GM23248 (cell line): Measurements from ENCODE around the gene SEPTIN12. TPM values are rescaled to one million over a fixed set of nuclear protein-coding genes. Genes with fewer than 3 reads are reported as not detected.

Experiments
- DNase-seq: peaks from one replicate; pipeline ENCODE4 v3.0.0-alpha.2; 2015
- H2AFZ ChIP-seq: fragments of 200-600 bp; sonication (generic); 2 replicates; pipeline ENCODE4 v1.6.1; 2016; ENCODE audit warnings: antibody characterized with exemption
- H3F3A ChIP-seq: fragments of 200-600 bp; sonication (generic); 2 replicates; pipeline ENCODE4 v1.6.1; 2016; ENCODE audit warnings: mild to moderate bottlenecking, antibody characterized with exemption, mixed run types; ENCODE audit not compliant: insufficient read depth
- H3K27ac ChIP-seq: fragments of 200-600 bp; sonication (generic); 2 replicates; pipeline ENCODE4 v1.5.1; 2016; ENCODE audit warnings: mild to moderate bottlenecking
- H3K27me3 ChIP-seq: fragments of 200-600 bp; sonication (generic); replicated peaks from 2 replicates; pipeline ENCODE4 v1.6.1; 2016; ENCODE audit warnings: mild to moderate bottlenecking; ENCODE audit not compliant: insufficient read depth
- H3K36me3 ChIP-seq: fragments of 200-600 bp; sonication (generic); 2 replicates; pipeline ENCODE4 v1.6.1; 2016; ENCODE audit warnings: low read depth, mild to moderate bottlenecking
- H3K4me1 ChIP-seq: fragments of 200-600 bp; sonication (generic); 2 replicates; pipeline ENCODE4 v1.6.1; 2016; ENCODE audit warnings: mild to moderate bottlenecking; ENCODE audit not compliant: insufficient read depth
- H3K4me2 ChIP-seq: fragments of 200-600 bp; sonication (generic); one replicate; pipeline ENCODE4 v1.6.1; 2016; ENCODE audit warnings: mild to moderate bottlenecking; ENCODE audit not compliant: unreplicated experiment
- H3K4me3 ChIP-seq: fragments of 200-600 bp; sonication (generic); 2 replicates; pipeline ENCODE4 v1.5.1; 2016; ENCODE audit warnings: mild to moderate bottlenecking
- H3K79me2 ChIP-seq: fragments of 200-600 bp; sonication (generic); 2 replicates; pipeline ENCODE4 v1.6.1; 2016; ENCODE audit warnings: mild to moderate bottlenecking; ENCODE audit not compliant: insufficient read depth
- H3K9ac ChIP-seq: fragments of 200-600 bp; sonication (generic); 2 replicates; pipeline ENCODE4 v1.6.1; 2016; ENCODE audit warnings: mild to moderate bottlenecking
- H3K9me2 ChIP-seq: fragments of 200-600 bp; sonication (generic); 2 replicates; pipeline ENCODE4 v1.6.1; 2016; ENCODE audit warnings: mixed run types, mild to moderate bottlenecking, moderate library complexity; ENCODE audit not compliant: insufficient read depth
- H3K9me3 ChIP-seq: fragments of 200-600 bp; sonication (generic); one replicate; pipeline ENCODE4 v1.6.1; 2017; ENCODE audit warnings: low read depth
- H4K20me1 ChIP-seq: fragments of 200-600 bp; sonication (generic); 2 replicates; pipeline ENCODE4 v1.6.0; 2016; ENCODE audit not compliant: insufficient read depth
- EZH2 ChIP-seq: fragments of 200-600 bp; sonication (generic); IDR thresholded peaks from 2 replicates; pipeline ENCODE4 v1.6.1; 2018; ENCODE audit warnings: antibody characterized with exemption, mild to moderate bottlenecking; ENCODE audit not compliant: insufficient read depth, poor library complexity, severe bottlenecking
- EZH2phosphoT487 ChIP-seq: fragments of 200-600 bp; sonication (generic); IDR thresholded peaks from 2 replicates; pipeline ENCODE4 v1.6.1; 2018; ENCODE audit warnings: antibody characterized with exemption, moderate library complexity, mild to moderate bottlenecking, low read depth; ENCODE audit not compliant: insufficient read depth
- WGBS, 2 experiments: methylation state at CpG; one replicate each; pipeline ENCODE4 v1.1.6; 2015 to 2017; ENCODE audit warnings: low lambda C conversion rate in 2 of 2, low coverage in 1 of 2; ENCODE audit errors: missing lambda C conversion rate in 2 of 2; 5-methylcytosine and 5-hydroxymethylcytosine counted together
- in situ Hi-C: fragments of 300-500 bp; cut with MboI; formaldehyde crosslinking; loops from 2 replicates; pipeline ENCODE4 v1.15.0; 2020
- polyA plus RNA-seq: library from polyadenylated mRNA; unstranded; fragments of >200 nt; fragmentation: Nextera tagmentation; extraction: Ambion mirVana; gene quantifications from 2 replicates; pipeline ENCODE4 v1.2.1, GENCODE V29; 2016
- total RNA-seq: library from RNA; depleted of rRNA; stranded (reverse); fragments of >200 nt; shearing (Covaris generic); gene quantifications from 2 replicates; pipeline ENCODE4 v1.2.3, GENCODE V29; 2014

SEPTIN12 gene
- total and polyA plus RNA-seq, 2 experiments from 2014 or later, result not detected

DNA sequence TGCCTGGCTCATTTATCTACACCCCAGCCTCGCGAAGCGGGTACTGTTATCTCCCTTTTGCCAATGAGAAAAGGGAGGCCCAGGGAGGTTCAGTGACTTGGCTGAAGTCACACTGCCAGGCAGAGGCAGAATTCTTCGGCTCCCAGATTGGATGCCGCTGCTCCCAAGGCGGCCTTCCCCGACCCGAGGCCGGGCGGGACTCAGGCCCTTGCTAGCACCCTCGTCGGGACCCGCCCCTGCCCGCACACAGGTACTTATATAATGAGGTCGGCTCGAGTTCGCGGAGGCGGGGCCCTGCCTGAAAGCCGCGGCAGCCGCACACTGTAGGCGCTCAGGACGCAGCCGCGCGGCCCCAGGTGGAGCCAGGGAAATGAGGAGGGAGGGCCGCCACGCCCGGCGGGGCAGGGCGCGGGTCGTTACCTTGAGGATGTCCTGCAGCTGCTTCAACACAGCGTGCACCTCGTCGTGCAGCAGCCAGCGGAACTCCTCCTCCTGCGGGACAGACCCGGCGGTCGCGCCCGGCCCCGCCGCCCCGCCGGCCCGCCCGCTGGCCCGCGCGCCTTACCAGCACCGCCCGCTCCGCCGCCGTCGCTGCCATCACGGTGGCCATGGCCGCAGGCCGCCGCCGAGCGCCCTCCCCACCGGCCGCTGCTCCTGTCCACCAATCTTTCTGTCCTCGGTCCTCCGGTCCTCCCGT is 14.0 kb upstream of the SEPTIN12 start, which contains the start of gene ROGDI:
ROGDI (minus strand) TSS at position 672 of the 697 bp plus-strand sequence; CDS start at position 610, 62 bp downstream.
- in situ Hi-C loops, result no loop called here
- Histone ChIP-seq H3K4me2 (peak within 1 kb of the TSS; percentile 85), H3F3A (peaks cover 5% of the 10 kb centered on the region; the same call in 1 of the 2 replicates), H3K36me3 (no peaks in the 10 kb centered on the region), H3K4me1 (no peaks in the 10 kb centered on the region; the same call in none of the 2 replicates), H3K4me3 (peak within 1 kb of the TSS; percentile 83), H3K9ac (peak within 1 kb of the TSS; percentile 78), H3K79me2 (no peaks in the 10 kb centered on the region), H3K27me3 (no peaks in the 10 kb centered on the region), H3K9me3 (no peaks in the 10 kb centered on the region), H3K9me2 (no peaks in the 10 kb centered on the region), H3K27ac (peak within 1 kb of the TSS; percentile 61), H2AFZ (peak within 1 kb of the TSS; percentile 86), H4K20me1 (no peaks in the 10 kb centered on the region)
- DNase-seq, result peak; percentile 64
- TF ChIP-seq EZH2phosphoT487 (no peak), EZH2 (no peak)
- WGBS, 2 experiments, result 1 to 2% methylated on average over 36 of the region's 70 CpGs

DNA sequence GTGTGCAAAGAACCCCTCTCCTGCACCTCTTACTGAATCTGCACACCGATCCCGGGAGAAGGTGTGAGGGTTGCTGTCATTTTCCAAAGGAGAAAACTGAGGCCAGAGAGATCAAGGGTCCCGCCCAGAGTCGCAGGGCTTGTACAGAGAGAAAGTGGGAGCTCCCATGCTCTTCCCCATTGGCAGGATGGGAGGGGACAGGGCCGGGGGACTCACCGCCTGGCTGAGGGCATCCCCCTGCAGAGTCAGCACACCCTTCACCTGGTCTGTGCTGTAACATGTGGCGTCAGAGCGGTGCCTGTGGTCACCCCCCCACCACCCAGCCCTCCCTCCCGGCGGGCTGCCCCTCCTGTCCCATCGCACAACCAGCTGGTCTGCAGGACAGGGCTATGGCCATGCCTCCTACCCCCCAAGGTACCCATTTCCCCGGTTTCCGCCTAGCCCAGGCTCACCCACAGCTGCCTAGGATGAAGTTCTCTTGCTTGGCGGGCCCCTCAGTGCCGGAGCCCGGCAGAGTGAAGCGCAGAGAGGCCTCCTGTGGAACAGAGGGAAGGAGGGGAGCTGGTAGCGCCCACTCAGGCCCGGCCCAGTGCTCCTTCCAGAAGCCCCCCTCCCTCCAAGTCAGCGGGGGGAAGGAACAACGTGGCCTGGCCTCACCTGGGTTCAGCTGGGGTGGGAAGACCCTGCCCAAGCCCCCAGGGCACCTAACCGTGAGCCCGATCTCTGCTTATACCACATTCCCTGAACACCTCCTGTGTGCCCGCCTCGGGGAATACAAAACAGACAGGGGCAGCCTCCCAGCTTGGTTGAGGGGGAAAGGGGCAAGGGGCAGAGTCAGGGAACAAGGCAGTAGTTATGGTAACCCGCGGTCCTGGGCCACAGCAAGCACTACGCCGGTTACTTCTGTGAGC is 13.2 kb upstream of the SEPTIN12 start:
- DNase-seq, result no peak

GRCh38 chr16:4800290-4801041 is 12.3 kb upstream of the SEPTIN12 start:
- TF ChIP-seq EZH2phosphoT487 (no peak), EZH2 (no peak)
- H3F3A ChIP-seq, result peaks cover 5% of the 10 kb centered on the region; the same call in 1 of the 2 replicates

More for the DNA sequence above, 13.2 kb upstream of the SEPTIN12 start:
- H2AFZ ChIP-seq, result peak overlapping the region; percentile 86
- no peaks in the 10 kb centered on the region for H3K27me3 ChIP-seq
- no peaks in the 10 kb centered on the region for H4K20me1 ChIP-seq
- in situ Hi-C loops, result no loop called here
- no peaks in the 10 kb centered on the region for H3K9me2 ChIP-seq
- peaks cover 5% of the 10 kb centered on the region; the same call in 1 of the 2 replicates for H3F3A ChIP-seq
- peak overlapping the region; percentile 66 for H3K4me2 ChIP-seq
- H3K9me3 ChIP-seq, result no peaks in the 10 kb centered on the region
- H3K4me1 ChIP-seq, result no peaks in the 10 kb centered on the region; the same call in none of the 2 replicates
- 69 to 70% methylated on average over 26 to 29 of the region's 29 CpGs for WGBS, 2 experiments
- no peaks in the 10 kb centered on the region for H3K36me3 ChIP-seq
- peak overlapping the region; percentile 83 for H3K4me3 ChIP-seq
- H3K9ac ChIP-seq, result peak overlapping the region; percentile 78
- no peak overlapping the region for H3K27ac ChIP-seq
- TF ChIP-seq EZH2phosphoT487, result no peak
- TF ChIP-seq EZH2, result no peak
- no peaks in the 10 kb centered on the region for H3K79me2 ChIP-seq

More at GRCh38 chr16:4800290-4801041, 12.3 kb upstream of the SEPTIN12 start:
- no peak overlapping the region for H3K4me2 ChIP-seq
- H4K20me1 ChIP-seq, result no peaks in the 10 kb centered on the region
- H2AFZ ChIP-seq, result no peak overlapping the region
- H3K4me3 ChIP-seq, result no peak overlapping the region
- 85 to 88% methylated on average over 15 to 17 of the region's 17 CpGs for WGBS, 2 experiments
- no peaks in the 10 kb centered on the region for H3K27me3 ChIP-seq
- no peak overlapping the region for H3K9ac ChIP-seq
- no peak for DNase-seq
- no peaks in the 10 kb centered on the region for H3K79me2 ChIP-seq
- H3K27ac ChIP-seq, result no peak overlapping the region
- no peaks in the 10 kb centered on the region for H3K36me3 ChIP-seq
- no peaks in the 10 kb centered on the region; the same call in none of the 2 replicates for H3K4me1 ChIP-seq
- no peaks in the 10 kb centered on the region for H3K9me3 ChIP-seq
- in situ Hi-C loops, result no loop called here
- no peaks in the 10 kb centered on the region for H3K9me2 ChIP-seq
